Activated T-cell treated with anti-CD3 and anti-CD28 coated beads for 48 hours (primary cell): ENCODE data around the gene IFITM2.

ENCODE experiments used
- DNase-seq: peaks from one replicate; pipeline ENCODE4 v3.0.0-alpha.2; 2020; ENCODE audit warnings: low read depth

The IFITM2 gene

DNA sequence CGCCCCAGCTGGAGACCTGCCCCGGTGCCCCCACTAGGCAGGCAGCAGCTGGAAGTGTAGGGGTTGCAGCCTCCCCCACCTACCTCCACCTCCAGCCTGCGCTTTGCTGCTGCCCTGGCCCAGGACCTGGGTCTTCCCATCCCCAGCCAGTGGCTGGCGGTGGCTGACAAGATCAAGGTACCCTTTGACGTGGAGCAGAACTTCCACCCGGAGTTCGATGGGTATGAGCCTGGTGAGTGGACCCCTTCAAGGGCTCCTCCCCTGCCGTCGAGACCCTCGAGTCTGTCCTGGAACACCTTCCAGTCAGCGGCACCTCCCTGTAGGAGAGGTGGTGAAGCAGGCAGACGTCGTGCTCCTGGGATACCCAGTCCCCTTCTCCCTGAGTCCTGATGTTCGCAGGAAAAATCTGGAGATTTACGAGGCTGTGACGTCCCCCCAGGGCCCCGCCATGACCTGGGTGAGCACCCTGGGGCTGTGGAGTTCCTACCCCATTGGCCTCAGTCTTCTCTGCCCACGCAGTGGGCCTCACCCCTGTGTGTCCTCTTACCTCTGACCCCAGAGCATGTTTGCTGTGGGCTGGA lies 14.3 kb upstream of the IFITM2 start:
- no peak for DNase-seq

DNA sequence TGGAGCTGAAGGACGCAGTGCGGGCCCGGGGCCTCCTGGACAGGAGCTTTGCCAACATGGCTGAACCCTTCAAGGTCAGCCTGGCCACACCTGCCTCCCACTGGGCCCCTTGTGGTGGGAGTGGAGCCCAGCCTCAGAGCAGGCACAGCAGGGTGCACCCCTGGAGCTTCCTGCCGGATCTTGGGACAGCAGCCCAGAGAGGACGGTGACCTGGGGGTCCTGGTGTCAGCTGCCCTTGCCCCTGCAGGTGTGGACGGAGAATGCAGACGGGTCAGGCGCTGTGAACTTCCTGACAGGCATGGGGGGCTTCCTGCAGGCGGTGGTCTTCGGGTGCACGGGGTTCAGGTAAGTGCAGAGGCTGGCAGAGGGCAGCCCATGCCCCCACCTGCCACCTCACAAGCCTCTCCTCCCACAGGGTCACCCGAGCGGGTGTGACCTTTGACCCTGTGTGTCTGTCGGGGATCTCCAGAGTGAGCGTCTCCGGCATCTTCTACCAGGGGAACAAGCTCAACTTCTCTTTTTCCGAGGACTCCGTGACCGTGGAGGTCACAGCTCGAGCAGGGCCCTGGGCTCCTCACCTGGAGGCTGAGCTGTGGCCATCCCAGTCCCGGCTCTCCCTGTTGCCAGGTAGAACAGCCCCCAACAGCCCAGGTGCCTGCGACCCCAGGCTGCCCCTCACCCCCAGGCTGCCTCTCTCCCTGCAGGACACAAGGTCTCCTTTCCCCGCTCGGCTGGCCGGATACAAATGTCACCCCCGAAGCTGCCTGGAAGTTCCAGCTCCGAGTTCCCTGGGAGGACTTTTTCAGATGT lies 13.6 kb upstream of the IFITM2 start:
- DNase-seq: no peak

DNA sequence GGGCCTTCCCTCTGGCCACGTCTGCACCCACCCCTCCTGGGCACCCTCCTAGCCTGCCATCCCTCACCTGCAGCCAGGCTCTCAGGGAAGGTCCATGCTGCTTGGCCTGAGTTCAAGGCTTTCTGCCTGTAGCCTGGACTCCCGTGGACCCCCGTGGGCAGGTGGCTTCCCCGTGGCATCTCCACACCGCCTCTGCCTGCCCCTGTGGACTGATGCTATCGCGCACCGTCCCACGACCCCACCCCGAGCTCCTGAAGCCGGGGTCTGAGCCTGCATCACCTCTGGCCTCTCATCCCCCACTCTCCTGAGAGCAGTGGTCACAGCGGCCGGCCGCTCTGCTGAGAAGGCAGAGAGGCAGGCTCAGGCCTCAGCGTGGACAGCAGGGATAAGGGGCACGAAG lies 12.8 kb upstream of the IFITM2 start:
- DNase-seq: no peak

DNA sequence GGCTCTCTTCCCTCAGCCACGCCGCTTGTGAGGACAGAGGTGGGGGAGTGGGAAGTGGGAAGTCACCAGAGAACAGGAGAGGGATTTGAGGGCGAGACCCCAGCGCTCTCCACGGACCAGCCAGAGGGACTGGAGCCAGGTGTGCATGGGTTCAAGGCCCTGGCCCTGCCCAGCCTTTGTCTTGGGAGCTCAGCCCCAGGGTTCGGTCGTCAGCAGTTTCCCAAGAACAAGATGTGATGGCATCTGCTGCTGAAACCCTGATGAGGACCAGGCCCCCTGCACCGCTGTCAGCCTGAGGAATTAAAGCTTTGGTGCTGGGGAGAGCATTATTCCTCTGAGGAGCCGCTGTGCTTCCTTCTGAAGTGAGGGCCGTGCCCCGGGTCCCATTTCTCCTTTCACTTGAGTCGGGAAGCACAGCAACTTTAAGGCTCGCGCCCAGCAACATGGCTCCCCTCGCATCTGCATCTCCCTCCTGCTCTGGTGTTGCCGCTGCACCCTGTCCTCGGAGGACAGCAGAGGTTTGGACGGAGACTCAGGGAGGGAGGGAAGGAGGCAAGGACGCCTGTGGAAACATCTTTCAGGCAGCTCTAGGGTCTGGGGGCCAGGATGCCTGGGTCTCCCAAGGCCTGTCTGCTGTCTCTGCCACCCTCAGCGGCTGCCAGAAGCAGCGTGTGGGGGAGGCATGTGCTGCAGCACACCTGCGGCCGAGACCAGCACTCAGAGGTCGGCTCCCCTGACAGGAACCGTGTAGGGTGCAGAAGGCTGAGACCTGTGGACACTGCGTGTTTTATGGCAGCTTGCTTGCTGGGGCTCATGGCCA lies 12.1 kb upstream of the IFITM2 start:
- no peak for DNase-seq

DNA sequence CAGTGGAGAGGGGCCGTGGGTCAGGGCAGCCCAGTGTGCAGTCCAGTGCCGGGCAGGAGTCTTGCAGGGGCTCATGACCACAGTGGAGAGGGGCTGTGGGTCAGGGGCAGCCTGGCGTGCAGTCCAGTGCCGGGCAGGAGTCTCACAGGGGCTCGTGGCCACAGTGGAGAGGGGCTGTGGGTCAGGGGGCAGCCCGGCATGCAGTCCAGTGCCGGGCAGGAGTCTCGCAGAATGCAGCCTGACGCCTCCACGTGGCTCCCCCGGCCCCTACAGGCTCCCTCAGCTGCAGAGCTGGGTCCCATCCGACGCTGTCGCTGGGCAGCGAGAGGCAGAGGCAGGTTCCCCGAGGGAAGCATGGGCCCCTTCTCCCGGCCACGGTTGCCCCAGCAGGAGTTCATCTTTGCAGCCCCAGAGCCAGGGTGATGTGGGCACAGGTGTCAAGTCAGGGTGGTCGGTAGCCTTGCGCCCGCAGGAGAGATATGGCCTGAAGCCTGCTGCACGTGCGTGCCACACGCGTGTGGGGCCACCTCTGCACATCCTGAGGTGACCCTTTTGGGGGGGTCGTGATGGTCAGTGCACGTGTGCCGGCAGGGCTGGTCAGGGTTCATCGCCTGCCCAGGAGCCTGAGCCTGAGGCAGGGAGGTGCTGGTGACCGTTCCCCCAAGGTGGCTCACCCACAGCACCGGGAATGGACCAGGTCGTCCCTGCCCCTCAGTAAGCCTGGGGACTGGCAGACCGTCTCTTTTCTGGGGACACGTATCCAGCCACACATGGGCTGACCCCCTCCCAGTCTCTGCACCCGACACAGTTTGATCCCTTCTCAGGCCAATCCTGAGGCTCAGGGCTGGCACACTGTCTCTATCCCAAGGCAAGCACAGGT lies 11.2 kb upstream of the IFITM2 start:
- no peak for DNase-seq

DNA sequence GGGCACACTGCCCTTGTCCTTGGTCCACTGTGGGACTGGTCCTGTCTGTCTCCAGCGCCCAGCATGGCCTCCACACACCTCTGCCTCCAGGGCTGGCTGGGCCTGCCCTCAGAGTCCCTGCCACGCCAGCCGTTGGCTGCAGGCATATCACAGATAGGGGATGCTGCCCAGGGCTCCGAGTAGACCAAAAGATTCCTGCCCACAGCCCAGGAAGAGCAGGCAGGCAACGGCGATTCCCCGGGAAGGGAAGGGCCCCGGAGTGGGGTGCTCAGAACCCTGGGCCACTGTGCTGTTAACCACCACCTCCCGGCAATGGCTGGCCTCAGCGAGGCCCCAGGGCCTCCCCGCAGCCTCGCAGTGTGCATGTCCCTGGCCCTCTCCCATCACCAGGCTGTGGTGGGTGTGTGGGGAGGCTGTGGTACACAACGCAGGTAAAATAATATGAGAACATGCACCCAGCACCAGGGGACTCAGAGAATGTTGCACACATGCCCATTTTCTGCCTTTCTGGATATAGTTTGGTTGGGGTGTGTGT lies 10.5 kb upstream of the IFITM2 start:
- no peak for DNase-seq

DNA sequence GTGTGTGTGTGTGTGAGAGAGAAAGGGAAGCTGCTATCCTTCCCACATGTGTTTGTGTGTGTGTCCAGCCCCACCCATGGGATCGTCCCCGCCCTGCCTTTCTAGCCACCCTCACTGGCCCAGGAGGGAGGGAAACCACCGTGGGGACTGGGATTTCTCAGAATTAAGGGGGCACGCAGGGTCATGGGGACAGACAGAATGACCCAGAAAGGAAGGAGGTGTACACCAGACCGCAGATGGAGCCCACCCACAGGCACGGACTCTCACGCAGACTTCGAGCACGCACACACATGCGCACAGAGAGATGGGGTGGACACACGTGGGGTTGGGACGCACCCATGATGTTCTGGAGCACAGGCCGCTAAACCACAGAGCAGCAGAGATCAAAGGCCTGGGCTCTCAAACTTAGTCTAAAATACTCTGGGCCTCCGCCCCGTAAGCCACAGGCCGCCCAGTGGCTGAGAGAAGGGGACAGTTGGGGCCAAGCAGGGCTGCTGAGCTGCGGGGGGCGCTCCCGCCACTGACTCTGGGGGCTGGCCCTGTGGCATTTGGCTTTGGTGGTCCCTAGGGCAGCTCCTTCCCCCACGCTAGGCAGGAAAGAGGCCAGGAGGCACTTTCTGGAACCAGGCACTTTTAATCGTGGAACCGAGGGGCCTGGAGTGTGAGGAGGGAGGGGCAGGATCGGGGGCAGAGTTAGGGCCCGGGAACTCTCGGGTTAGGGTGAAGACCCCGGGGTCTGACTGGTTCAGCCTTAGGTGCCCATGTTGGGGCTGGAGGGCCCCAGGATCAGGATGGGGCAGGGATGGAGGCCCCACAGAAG lies 9.8 kb upstream of the IFITM2 start:
- DNase-seq: no peak

DNA sequence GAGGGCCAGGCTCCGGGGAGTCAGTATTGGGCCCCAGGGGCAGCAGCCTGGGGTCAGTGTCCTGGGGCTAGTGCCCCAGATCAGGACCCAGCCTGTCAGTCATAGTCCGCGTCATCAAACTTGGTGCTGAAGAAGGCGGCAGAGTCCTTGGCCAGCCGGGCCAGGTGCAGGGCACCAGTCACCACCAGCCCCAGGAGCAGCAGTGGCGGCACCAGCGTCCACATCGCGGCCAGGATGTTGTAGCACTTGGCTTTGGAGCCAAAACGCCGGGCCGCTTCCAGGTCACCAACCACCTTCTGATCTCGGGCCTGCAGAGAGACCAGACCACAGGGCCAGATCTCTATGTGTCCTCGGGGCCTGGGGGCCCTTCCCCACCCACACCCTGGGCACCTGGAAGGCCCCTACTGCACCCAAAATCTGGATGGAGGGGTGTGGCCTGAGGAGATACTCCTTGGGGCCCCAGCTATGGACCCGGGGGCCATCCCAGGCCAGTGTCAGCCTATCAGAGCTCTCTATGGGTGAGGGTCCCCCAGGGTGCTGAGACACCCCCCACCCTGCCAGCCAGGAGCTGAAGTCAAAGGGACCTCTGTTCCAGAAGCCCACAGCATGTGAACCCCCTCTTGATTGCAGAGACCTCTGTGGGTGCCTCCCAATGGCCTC lies 9.1 kb upstream of the IFITM2 start:
- DNase-seq: no peak

DNA sequence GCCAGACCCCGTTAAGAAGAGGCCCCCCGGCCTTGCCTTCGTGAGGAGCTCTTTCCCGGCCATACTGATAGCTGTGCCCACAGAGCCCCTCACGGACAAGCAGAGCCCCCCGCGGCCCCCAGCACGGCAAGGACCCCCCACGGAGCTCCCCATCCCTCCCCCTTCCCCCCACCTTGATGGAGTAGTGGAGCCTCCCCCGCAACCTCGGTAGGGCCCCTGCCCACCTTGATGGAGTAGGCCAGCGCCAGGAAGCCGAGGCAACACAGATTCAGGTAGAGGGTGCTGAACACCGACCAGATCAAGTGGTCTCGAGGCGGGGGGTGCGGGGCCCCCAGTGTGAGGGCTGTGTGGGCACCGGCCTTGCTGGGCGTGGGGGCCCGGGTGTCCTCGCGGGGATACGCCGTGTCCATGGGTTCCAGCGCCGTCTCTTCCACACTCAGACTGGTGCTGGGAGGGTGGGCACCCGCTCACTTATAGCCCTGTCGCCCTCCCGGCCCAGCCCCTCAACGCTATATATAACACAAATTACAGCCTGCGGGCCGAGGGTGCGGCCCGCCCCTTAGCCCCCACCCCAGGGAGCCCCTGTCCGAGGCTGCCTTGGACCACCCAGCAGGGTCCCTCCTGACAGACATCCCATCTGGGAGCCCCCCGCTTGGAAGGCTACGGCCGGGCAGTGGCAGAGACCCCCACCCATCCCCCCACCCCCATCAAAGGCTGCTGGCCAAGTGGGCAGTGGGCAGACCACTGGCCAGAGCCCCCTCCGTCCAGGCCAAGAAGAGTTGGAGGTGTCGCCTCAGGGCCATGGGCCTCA lies 8.3 kb upstream of the IFITM2 start, which contains the start of gene IFITM5:
Gene IFITM5, minus strand, starts transcription at position 446 of the 811 bp plus-strand sequence. Its CDS starts 36 bp downstream, at position 410.
- DNase-seq: no peak

DNA sequence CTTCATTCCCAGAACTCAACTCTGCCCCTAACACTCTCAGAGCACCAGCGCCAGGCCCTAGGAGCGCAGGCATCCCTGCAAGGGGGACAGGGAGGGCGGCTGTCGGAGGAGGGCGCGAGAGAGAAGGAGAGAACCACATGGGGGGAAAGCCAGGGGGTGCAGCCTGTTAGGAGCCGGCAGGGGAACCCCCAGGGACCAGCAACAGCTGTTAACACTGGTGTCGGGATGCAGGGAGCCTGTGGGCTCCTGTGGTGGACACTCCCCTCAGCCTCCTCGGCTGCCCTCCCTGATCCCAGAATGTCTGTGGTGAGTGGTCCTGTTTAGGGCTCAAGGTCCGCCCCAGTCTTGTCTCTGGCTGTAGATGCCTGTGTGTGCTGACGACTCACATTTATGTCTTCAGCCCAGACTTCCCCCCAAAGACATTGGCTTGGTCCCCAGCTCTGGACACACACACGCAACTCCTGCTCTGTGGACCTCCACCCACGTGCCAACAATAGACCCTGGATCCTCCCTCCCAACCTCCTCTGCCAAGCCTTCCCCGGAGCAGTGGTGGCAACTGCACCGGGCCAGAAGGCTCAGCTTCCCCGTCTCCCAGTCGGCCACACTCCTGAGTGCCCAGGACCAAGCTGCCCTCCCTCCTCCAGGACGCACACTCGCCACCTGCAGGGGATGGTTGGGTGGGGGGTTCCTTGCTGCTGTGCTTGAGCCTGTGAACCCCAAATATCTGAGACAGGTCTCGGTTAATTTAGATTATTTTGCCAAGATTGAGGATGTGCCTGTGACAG lies 7.5 kb upstream of the IFITM2 start:
- no peak for DNase-seq

DNA sequence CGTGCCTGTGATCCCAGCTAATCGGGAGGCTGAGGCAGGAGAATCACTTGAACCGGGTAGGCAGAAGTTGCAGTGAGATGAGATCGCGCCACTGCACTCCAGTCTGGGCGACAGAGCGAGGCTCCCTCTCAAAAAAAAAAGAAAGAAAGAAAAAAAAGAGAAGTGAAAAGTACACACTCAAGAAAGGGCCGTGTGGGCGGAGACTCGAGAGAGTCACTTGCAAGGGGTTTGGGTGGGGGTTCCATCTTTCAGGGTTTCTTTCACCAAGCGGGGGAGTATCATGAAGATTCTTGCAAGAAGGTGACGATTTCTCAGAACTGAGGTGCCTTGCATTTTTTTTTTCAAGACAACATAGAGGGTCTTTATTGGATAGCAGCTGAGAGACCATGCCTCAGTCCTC lies 4.3 kb upstream of the IFITM2 start:
- no peak for DNase-seq

DNA sequence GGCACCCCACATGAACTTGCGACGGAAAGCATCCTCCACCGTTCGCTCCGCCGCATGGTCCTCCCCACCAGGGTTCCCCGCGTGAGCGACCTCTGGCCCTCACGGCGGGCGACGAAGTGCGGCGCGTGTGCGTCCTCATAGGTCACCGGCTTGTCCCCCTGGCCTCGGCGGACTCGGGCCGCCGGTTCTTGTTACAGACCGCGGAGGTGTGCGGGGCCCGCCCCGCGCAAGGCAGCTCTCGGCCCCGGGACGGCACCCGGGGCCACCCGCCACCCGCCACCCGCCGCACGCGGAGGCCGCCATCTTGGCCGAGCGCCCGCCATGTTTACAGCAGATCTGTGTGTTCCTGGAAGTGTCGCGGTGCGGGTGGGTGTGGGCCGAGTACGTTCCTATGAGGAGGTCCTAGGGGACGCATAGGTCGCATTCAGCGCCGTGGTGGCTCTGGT lies 3.5 kb upstream of the IFITM2 start:
- DNase-seq: no peak

DNA sequence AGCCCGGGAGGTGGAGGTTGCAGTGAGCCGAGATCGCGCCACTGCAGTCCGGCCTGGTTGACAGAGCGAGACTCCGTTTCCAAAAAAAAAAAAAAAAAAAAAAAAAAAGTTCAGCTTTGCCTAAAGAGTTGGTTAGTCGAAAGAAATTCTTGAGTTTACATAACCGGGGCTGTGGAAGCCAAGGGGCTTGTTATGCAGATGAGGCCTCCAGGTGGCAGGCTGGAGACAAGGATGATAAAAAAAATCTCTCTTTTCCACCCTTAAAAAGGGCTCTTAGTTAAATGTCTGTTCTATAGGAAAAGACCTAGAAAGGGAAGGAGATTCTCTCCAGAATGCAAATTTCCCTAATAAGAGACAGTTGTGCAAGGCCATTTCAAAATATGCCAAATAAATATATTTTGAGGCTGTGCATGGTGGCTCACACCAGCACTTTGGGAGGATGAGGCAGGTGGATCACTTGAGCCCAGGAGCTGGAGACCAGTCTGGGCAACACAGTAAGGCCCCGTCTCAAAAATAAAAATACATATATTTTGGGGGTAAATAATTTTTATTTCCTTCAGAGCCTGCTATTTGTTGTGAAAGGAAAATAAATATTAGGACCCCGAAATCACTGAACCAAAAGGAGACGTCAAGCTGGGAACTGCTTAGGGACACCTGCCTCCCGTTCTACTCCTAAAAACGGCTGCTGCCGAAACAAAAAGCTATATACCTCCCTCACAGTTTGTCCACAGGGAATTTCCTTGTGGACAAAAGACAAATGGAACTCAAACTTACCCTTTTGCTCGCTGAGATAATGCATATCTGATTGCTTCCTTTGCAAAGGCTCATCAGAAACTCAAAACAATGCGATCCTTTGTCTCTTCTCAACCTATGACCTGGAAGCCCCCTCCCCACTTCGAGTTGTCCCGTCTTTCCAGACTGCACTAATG lies 2.4 kb upstream of the IFITM2 start:
- DNase-seq: peak; percentile 47

DNA sequence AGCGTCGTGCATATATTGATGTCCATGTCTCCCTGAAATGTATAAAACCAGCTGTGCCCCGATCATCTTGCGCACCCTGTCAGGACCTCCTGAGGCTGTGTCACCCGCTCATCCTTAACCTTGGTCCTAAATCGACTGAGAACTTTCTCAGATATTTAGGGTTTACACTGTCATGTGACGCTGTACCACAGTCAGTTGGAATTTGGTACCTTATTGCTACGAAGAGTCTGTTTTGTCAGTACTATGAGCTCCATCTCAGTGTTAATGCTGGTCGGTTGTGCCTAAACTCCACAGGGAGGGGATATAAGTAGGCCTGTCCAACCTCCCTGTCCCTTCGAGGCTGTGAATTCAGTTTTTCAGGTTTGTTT lies 1.8 kb upstream of the IFITM2 start:
- DNase-seq: no peak

DNA sequence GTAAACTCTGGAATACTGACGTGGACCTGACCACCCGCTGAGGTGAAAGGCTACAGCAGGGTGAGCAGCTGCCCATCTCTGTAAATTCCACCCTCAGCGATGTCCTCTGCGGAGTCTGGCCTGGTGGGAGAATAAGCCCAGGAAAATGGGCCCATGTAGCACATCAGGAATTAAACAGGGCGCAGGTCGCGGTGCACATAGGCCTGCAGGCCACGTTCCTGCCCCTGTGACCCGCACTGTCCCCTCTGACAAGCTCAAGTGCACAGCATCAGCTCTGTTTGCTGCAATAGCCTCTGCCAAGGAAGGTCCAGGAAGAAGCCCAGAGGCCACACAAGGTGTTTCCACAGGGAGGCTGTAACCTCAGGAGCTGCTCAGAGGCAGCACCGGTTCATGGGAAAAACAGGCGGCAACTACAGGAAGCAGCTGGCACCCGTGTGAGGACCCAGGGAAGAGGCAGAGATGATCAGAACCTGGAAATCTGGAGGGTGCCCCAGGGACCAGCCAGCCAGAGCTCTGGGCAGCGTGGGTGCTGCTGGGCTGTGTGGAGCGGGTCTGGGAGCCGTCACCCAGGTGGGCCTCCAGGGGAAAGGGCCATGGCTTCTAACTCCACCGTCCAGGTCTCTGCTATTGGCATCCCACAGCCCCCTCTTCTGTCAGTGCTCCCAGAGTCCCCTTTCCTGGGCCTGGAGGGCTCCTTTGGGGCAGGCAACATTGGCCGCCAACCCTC lies 808 bp upstream of the IFITM2 start:
- no peak for DNase-seq
